Hematopoietic multipotent progenitor cell (in vitro differentiated cells): ENCODE data around the gene INTS1. TPM values are rescaled to one million over a fixed set of nuclear protein-coding genes. Genes with fewer than 3 reads are reported as not detected.

Experiments used
- total RNA-seq: library from RNA; depleted of rRNA; stranded (reverse); fragments of >200 nt; gene quantifications from one replicate; pipeline ENCODE4 v1.2.3, GENCODE V29; 2012

Gene INTS1
- total RNA-seq, 1 donor = 61.4 TPM

Other genes starting within 250 kb of the INTS1 start
- gene MICALL2, start 44.9 kb downstream of the INTS1 start, total RNA-seq = 8.1 TPM
- gene MAFK, start 26.3 kb upstream of the INTS1 start, total RNA-seq = 52.2 TPM
- gene TMEM184A, start 51.8 kb upstream of the INTS1 start, total RNA-seq = 0.27 TPM
- gene PSMG3, start 65.6 kb upstream of the INTS1 start, total RNA-seq = 32.0 TPM
- 0.27 TPM for gene ELFN1, start 165.9 kb upstream of the INTS1 start, total RNA-seq